MM.1S (cell line): ENCODE results near the gene RFC1.

Experiments used
- DNase-seq: peaks from one replicate; pipeline ENCODE4 v3.0.0-alpha.2; 2015
- H2AFZ ChIP-seq: fragments of 300-600 bp; sonication (generic); 2 replicates; pipeline ENCODE4 v1.6.0; 2016; ENCODE audit warnings: antibody characterized with exemption, low read length
- H3F3A ChIP-seq: fragments of 300-600 bp; sonication (generic); 2 replicates; pipeline ENCODE4 v1.6.1; 2016; ENCODE audit warnings: mild to moderate bottlenecking, antibody characterized with exemption, low read length, moderate library complexity, mixed read lengths; ENCODE audit not compliant: insufficient read depth
- H3K27ac ChIP-seq: fragments of 300-600 bp; sonication (generic); 2 replicates; pipeline ENCODE4 v1.5.1; 2016; ENCODE audit warnings: mild to moderate bottlenecking, low read length
- H3K27me3 ChIP-seq: fragments of 300-600 bp; sonication (generic); replicated peaks from 2 replicates; pipeline ENCODE4 v1.6.0; 2016; ENCODE audit warnings: low read length; ENCODE audit not compliant: insufficient read depth
- H3K36me3 ChIP-seq: fragments of 300-600 bp; sonication (generic); replicated peaks from 2 replicates; pipeline ENCODE4 v1.6.1; 2016; ENCODE audit warnings: mild to moderate bottlenecking, low read length, mixed read lengths; ENCODE audit not compliant: insufficient read depth
- H3K4me1 ChIP-seq: fragments of 300-600 bp; sonication (generic); 2 replicates; pipeline ENCODE4 v1.6.1; 2016; ENCODE audit warnings: low read length, mixed read lengths
- H3K4me2 ChIP-seq: fragments of 300-600 bp; sonication (generic); 2 replicates; pipeline ENCODE4 v1.6.0; 2016; ENCODE audit warnings: low read depth, low read length
- H3K4me3 ChIP-seq: fragments of 300-600 bp; sonication (generic); 2 replicates; pipeline ENCODE4 v1.5.1; 2016; ENCODE audit warnings: low read length, mixed read lengths
- H3K79me2 ChIP-seq: fragments of 300-600 bp; sonication (generic); 2 replicates; pipeline ENCODE4 v1.6.1; 2016; ENCODE audit warnings: mixed run types, low read length, mixed read lengths
- H3K9ac ChIP-seq: fragments of 300-600 bp; sonication (generic); 2 replicates; pipeline ENCODE4 v1.6.1; 2016; ENCODE audit warnings: low read length, mixed read lengths
- H3K9me2 ChIP-seq: fragments of 300-600 bp; sonication (generic); replicated peaks from 2 replicates; pipeline ENCODE4 v1.6.1; 2016; ENCODE audit warnings: mild to moderate bottlenecking, low read length, mixed read lengths; ENCODE audit not compliant: insufficient read depth
- H3K9me3 ChIP-seq: fragments of 300-600 bp; sonication (generic); replicated peaks from 2 replicates; pipeline ENCODE4 v1.6.1; 2016; ENCODE audit warnings: mild to moderate bottlenecking, low read length, mixed read lengths; ENCODE audit not compliant: insufficient read depth
- H4K20me1 ChIP-seq: fragments of 300-600 bp; sonication (generic); 2 replicates; pipeline ENCODE4 v1.6.1; 2016; ENCODE audit warnings: mild to moderate bottlenecking, low read length, moderate library complexity, mixed read lengths; ENCODE audit not compliant: insufficient read depth
- EZH2 ChIP-seq: fragments of 300-600 bp; sonication (generic); optimal IDR thresholded peaks from 2 replicates; pipeline ENCODE3; 2017; ENCODE audit warnings: low read depth, mild to moderate bottlenecking, antibody characterized with exemption, low read length, mixed read lengths
- EZH2phosphoT487 ChIP-seq: fragments of 300-600 bp; sonication (generic); IDR thresholded peaks from 2 replicates; pipeline ENCODE4 v1.6.1; 2018; ENCODE audit warnings: antibody characterized with exemption, low read length
- TF ChIP-seq, protein P1 (sequence below): fragments of 300-600 bp; sonication (generic); IDR thresholded peaks from 2 replicates; pipeline ENCODE4 v1.5.1; 2016; ENCODE audit warnings: antibody characterized with exemption, low read length, mixed read lengths

RFC1 gene

DNA sequence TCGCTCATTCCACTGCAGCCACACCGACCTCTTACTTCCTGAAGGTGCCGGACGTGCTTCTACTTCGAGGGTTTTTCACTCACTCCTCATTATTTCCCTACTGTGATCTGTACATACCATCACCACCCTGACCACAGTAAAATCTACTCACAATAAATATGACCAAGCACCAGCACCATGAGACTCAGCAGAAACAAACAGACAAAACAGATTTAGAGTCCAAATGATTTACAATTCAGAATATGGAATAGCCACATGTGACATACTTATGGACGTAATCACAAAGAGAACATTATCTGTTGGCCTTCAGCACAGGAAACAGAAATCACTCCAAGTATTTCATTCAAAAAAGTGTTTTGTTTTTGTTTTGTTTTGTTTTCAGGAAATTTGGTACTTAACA lies 24.4 kb upstream of the RFC1 start:
- Histone ChIP-seq H3K36me3 (no peaks in the 10 kb centered on the region), H3K9me2 (no peaks in the 10 kb centered on the region), H2AFZ (no peak overlapping the region), H3K27ac (no peak overlapping the region), H3K9ac (no peak overlapping the region), H3F3A (no peaks in the 10 kb centered on the region), H3K4me1 (no peaks in the 10 kb centered on the region), H3K79me2 (no peaks in the 10 kb centered on the region), H4K20me1 (no peaks in the 10 kb centered on the region), H3K9me3 (no peaks in the 10 kb centered on the region), H3K4me3 (no peak overlapping the region), H3K27me3 (no peaks in the 10 kb centered on the region), H3K4me2 (no peak overlapping the region)
- DNase-seq: no peak
- TF ChIP-seq EZH2phosphoT487 (no peak), EZH2 (no peak)
- TF ChIP-seq, protein P1, sequence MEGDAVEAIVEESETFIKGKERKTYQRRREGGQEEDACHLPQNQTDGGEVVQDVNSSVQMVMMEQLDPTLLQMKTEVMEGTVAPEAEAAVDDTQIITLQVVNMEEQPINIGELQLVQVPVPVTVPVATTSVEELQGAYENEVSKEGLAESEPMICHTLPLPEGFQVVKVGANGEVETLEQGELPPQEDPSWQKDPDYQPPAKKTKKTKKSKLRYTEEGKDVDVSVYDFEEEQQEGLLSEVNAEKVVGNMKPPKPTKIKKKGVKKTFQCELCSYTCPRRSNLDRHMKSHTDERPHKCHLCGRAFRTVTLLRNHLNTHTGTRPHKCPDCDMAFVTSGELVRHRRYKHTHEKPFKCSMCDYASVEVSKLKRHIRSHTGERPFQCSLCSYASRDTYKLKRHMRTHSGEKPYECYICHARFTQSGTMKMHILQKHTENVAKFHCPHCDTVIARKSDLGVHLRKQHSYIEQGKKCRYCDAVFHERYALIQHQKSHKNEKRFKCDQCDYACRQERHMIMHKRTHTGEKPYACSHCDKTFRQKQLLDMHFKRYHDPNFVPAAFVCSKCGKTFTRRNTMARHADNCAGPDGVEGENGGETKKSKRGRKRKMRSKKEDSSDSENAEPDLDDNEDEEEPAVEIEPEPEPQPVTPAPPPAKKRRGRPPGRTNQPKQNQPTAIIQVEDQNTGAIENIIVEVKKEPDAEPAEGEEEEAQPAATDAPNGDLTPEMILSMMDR: no peak

DNA sequence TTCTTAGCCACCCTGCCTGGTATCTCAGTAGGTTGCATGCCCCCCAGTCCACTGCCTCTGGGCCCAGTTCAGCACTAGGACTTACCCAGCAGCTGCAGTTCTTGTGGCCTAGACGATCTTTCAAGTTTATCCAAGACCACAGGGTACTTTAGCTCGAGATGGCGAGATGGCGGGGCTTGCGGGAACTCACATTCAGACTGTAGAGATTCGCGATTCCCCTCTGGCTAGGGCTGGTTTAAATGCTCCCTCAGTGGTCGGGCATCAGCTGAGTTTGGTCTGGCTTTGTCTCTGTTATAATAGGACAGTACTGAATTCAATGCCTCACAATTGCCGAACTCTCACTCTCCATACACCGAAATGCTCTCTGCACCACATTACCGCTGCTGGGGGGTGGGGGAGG lies 18.4 kb upstream of the RFC1 start:
- Histone ChIP-seq H3K4me3 (no peak overlapping the region), H3K27me3 (no peaks in the 10 kb centered on the region), H3F3A (no peaks in the 10 kb centered on the region), H3K4me2 (no peak overlapping the region), H3K9ac (no peak overlapping the region), H3K27ac (no peak overlapping the region), H3K9me3 (no peaks in the 10 kb centered on the region), H3K9me2 (no peaks in the 10 kb centered on the region), H2AFZ (no peak overlapping the region), H3K79me2 (no peaks in the 10 kb centered on the region), H4K20me1 (no peaks in the 10 kb centered on the region), H3K36me3 (no peaks in the 10 kb centered on the region), H3K4me1 (no peaks in the 10 kb centered on the region)
- TF ChIP-seq EZH2phosphoT487 (no peak), EZH2 (no peak)
- TF ChIP-seq, protein P1: no peak
- DNase-seq: no peak

DNA sequence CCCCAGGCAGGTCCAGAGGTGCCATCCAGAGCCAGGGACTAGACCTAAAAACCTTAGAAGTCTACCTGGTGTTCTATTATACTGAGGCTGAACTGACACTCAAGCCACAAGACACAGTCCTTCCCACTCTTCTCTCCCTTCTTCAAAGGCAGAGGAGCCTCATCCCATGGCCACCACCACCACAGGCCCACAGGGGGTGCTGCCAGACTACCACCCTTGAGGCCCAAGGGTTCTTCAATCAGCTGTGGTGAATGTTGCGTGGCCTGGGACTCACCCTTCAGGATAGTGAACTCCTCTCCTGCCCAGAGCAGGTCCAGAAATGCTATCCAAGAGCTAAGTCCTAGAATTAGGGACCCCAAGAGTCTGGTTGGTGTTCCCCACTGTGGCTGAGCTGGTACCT lies 17.5 kb upstream of the RFC1 start:
- TF ChIP-seq EZH2phosphoT487: no peak
- TF ChIP-seq, protein P1: no peak
- TF ChIP-seq EZH2: no peak

More for the DNA sequence above, 17.5 kb upstream of the RFC1 start:
- Histone ChIP-seq H3K9me3 (no peaks in the 10 kb centered on the region), H4K20me1 (no peaks in the 10 kb centered on the region), H3K79me2 (no peaks in the 10 kb centered on the region), H3K4me3 (no peak overlapping the region), H3K27me3 (no peaks in the 10 kb centered on the region), H3K4me1 (no peaks in the 10 kb centered on the region), H3K36me3 (no peaks in the 10 kb centered on the region), H3K4me2 (no peak overlapping the region), H3K9me2 (no peaks in the 10 kb centered on the region), H3F3A (no peaks in the 10 kb centered on the region), H3K9ac (no peak overlapping the region), H2AFZ (no peak overlapping the region), H3K27ac (no peak overlapping the region)
- DNase-seq: no peak
